Measurements from ENCODE around the gene UGT1A4. TPM values are rescaled to one million over a fixed set of nuclear protein-coding genes. Genes with fewer than 3 reads are reported as not detected.

The UGT1A4 gene
- total RNA-seq, 1 experiment from 2014 or later, result 6.1 TPM

DNA sequence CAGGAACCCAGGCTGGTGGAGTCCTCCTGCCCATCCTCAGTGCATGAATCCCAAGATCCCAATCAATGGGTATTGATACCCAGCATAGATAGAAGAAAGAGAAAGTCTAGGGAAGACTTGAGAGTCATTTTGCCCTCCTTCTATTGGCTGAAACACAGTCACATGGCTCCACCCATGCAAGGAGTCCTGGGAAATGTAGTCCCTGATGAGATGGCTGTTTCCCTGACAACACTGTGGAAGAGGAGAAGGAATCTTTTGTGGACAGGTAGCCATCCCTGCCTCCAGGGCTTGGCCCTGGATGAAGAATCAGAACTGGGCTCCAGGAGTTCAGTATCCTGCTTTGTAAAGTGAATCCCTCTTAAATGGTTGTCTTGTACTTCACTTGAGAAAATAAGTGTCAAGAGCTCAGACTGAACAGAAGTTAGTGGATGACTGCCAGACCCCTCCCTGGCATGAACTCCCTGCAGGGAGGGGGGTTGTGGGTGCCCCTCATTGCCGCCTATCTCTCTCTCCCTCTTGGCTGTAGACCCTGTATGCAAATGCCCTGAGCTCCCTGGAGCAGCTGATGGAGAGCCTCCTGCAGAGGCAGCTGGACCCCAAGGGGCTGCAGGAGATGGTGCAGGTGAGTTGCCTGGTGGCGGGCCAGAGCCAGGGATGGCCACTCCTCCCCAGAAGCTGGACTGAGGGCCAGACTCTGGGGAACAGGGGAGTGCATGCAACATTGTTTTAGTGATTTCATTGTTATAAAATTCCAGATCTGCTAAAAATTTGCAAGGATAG, 95.7 kb downstream of the UGT1A4 start:
- H3K27me3 Mint-ChIP-seq (ENCODE audit: unreplicated experiment), result peaks cover 24% of the 10 kb centered on the region
- no TSS peak for BruUV-seq (replicated peaks)
- CTCF ChIA-PET, result interaction anchor here (1.5 kb wide), 1 partner anchor 15 kb away, joined by 3 read pairs; no protein-coding TSS in a partner anchor
- intact Hi-C loops (cut with micrococcal nuclease; ENCODE audit: unreplicated experiment), result no loop called here
- H3K36me3 Mint-ChIP-seq (ENCODE audit: insufficient read depth, unreplicated experiment), result peaks cover 5% of the 10 kb centered on the region
- H3K4me1 Mint-ChIP-seq (ENCODE audit: low read depth, unreplicated experiment), result no peaks in the 10 kb centered on the region
- H3K9me3 Mint-ChIP-seq (ENCODE audit: low read depth, unreplicated experiment), result no peaks in the 10 kb centered on the region
- TF ChIP-seq, protein P1, sequence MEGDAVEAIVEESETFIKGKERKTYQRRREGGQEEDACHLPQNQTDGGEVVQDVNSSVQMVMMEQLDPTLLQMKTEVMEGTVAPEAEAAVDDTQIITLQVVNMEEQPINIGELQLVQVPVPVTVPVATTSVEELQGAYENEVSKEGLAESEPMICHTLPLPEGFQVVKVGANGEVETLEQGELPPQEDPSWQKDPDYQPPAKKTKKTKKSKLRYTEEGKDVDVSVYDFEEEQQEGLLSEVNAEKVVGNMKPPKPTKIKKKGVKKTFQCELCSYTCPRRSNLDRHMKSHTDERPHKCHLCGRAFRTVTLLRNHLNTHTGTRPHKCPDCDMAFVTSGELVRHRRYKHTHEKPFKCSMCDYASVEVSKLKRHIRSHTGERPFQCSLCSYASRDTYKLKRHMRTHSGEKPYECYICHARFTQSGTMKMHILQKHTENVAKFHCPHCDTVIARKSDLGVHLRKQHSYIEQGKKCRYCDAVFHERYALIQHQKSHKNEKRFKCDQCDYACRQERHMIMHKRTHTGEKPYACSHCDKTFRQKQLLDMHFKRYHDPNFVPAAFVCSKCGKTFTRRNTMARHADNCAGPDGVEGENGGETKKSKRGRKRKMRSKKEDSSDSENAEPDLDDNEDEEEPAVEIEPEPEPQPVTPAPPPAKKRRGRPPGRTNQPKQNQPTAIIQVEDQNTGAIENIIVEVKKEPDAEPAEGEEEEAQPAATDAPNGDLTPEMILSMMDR (IDR thresholded peaks at IDR 0.05; ENCODE audit: unreplicated experiment), result no peak
- H3K4me3 Mint-ChIP-seq (ENCODE audit: low read depth, unreplicated experiment), result no peak overlapping the region
- no peak overlapping the region for H3K27ac Mint-ChIP-seq (ENCODE audit: unreplicated experiment)
- peak; percentile 20 for DNase-seq

DNA sequence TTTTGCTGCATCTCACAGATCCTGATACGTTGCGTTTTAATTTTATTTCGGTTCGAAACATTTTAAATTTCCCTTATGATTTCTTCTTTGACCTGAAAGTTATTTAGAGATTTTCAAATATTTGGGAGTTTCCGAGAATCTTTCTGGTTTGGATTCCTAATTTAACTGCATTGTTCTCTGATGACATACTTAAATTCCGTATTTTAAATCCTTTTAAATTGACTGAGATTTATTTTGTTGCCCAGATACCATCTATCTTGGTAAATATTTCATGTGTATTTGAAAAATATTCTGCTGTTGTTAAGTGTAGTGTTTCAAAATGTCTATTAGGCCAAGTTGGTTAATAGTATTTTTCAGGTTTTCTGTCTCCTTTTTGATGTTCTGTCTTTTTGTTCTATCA, 97.3 kb downstream of the UGT1A4 start:
- H3K4me1 Mint-ChIP-seq (ENCODE audit: low read depth, unreplicated experiment), result no peaks in the 10 kb centered on the region
- H3K27me3 Mint-ChIP-seq (ENCODE audit: unreplicated experiment), result peaks cover 20% of the 10 kb centered on the region
- BruUV-seq (replicated peaks), result no TSS peak
- H3K27ac Mint-ChIP-seq (ENCODE audit: unreplicated experiment), result no peak overlapping the region
- H3K36me3 Mint-ChIP-seq (ENCODE audit: insufficient read depth, unreplicated experiment), result peaks cover 5% of the 10 kb centered on the region
- CTCF ChIA-PET, result no interaction called here
- intact Hi-C loops (cut with micrococcal nuclease; ENCODE audit: unreplicated experiment), result no loop called here
- DNase-seq, result no peak
- H3K4me3 Mint-ChIP-seq (ENCODE audit: low read depth, unreplicated experiment), result no peak overlapping the region
- TF ChIP-seq, protein P1 (IDR thresholded peaks at IDR 0.05; ENCODE audit: unreplicated experiment), result no peak
- no peaks in the 10 kb centered on the region for H3K9me3 Mint-ChIP-seq (ENCODE audit: low read depth, unreplicated experiment)

DNA sequence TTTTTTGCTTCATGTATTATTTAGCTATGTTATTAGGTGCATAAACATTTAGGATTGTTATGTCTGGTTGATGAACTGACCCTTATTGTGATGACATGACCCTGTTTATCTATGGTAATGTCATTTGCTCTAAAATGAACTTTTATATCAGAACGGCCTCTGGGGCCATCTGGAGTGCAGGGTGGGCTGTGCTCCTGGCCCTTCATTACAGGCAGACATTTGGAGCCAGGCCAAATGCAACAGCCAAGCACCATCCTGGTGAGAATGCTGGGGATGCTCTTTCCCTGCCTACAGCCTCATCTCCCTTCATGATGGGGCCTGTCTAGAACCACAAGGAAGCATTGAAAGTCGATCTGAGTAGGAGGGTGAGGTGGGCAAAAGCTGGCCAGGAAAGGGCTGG, 97.8 kb downstream of the UGT1A4 start:
- Mint-ChIP-seq H3K4me3 (ENCODE audit: low read depth, unreplicated experiment) (no peak overlapping the region), H3K36me3 (ENCODE audit: insufficient read depth, unreplicated experiment) (peaks cover 5% of the 10 kb centered on the region), H3K27ac (ENCODE audit: unreplicated experiment) (no peak overlapping the region), H3K27me3 (ENCODE audit: unreplicated experiment) (peaks cover 24% of the 10 kb centered on the region), H3K4me1 (ENCODE audit: low read depth, unreplicated experiment) (no peaks in the 10 kb centered on the region), H3K9me3 (ENCODE audit: low read depth, unreplicated experiment) (no peaks in the 10 kb centered on the region)
- BruUV-seq (replicated peaks), result no TSS peak
- DNase-seq, result no peak
- intact Hi-C loops (cut with micrococcal nuclease; ENCODE audit: unreplicated experiment), result no loop called here
- TF ChIP-seq, protein P1 (IDR thresholded peaks at IDR 0.05; ENCODE audit: unreplicated experiment), result no peak
- CTCF ChIA-PET, result no interaction called here

DNA sequence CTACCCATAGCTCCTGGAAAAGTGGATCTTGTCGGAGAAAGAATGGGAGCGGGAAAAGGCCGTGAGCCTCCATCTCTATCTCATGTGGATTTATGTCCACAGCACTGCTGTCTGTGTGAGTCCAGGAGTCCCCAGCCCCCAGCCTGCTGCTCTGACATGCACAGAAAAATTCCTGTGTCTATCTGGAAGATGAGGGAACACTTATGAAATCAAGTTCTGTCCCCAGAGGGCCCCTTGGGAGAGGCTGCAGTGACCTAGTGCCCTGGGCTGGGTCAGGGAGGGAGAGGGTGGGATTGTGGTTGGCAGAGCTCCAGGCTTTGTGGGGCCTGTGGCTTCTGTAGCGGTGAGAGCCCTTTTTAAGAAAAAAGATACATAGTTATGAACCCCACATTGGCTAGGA, 98.2 kb downstream of the UGT1A4 start:
- Mint-ChIP-seq H3K27me3 (ENCODE audit: unreplicated experiment) (peaks cover 29% of the 10 kb centered on the region), H3K27ac (ENCODE audit: unreplicated experiment) (no peak overlapping the region), H3K4me3 (ENCODE audit: low read depth, unreplicated experiment) (no peak overlapping the region), H3K36me3 (ENCODE audit: insufficient read depth, unreplicated experiment) (peaks cover 5% of the 10 kb centered on the region), H3K4me1 (ENCODE audit: low read depth, unreplicated experiment) (no peaks in the 10 kb centered on the region), H3K9me3 (ENCODE audit: low read depth, unreplicated experiment) (no peaks in the 10 kb centered on the region)
- CTCF ChIA-PET, result no interaction called here
- intact Hi-C loops (cut with micrococcal nuclease; ENCODE audit: unreplicated experiment), result no loop called here
- TF ChIP-seq, protein P1 (IDR thresholded peaks at IDR 0.05; ENCODE audit: unreplicated experiment), result no peak
- DNase-seq, result no peak
- no TSS peak for BruUV-seq (replicated peaks)

Measured in Calu3 (cell line).